ENCODE measurements around the gene MORN3. TPM values are rescaled to one million over a fixed set of nuclear protein-coding genes. Genes with fewer than 3 reads are reported as not detected.
"Not testable (repeated sequence)": the region's sequence is repeated elsewhere in the genome, so short reads cannot be mapped to it uniquely, and the experiment has no call there.

The MORN3 gene
- total RNA-seq, 1 donor from 2014 or later = not detected

- intact Hi-C loops (cut with micrococcal nuclease) = loop anchor here (5.0 kb wide), 1 partner anchor 75 kb away; no protein-coding TSS in a partner anchor
- no peak for ATAC-seq
- DNase-seq = no peak
Observed at GRCh38 chr12:121697093-121697698, 27.7 kb upstream of the MORN3 start.

GRCh38 chr12:121693155-121693687 is 23.8 kb upstream of the MORN3 start:
- intact Hi-C loops (cut with micrococcal nuclease) = no loop called here
- DNase-seq (peak; percentile 65), ATAC-seq (peak; percentile 78)

- DNase-seq; ATAC-seq; intact Hi-C loops (cut with micrococcal nuclease): not testable (repeated sequence)
Observed at GRCh38 chr12:121692744-121693143, 23.3 kb upstream of the MORN3 start.

GRCh38 chr12:121689430-121689829 is 20.0 kb upstream of the MORN3 start:
- no peak for ATAC-seq
- intact Hi-C loops (cut with micrococcal nuclease) = no loop called here
- DNase-seq = no peak

GRCh38 chr12:121688966-121689365 is 19.5 kb upstream of the MORN3 start:
- ATAC-seq = no peak
- intact Hi-C loops (cut with micrococcal nuclease) = no loop called here
- DNase-seq = no peak

GRCh38 chr12:121679661-121680197 is 10.3 kb upstream of the MORN3 start:
- not testable (repeated sequence) for ATAC-seq, DNase-seq
- intact Hi-C loops (cut with micrococcal nuclease) = loop anchor here (5.0 kb wide), 2 partner anchors 127 to 177 kb away; no protein-coding TSS in a partner anchor

- intact Hi-C loops (cut with micrococcal nuclease) = no loop called here
- ATAC-seq (no peak), DNase-seq (no peak)
Observed at GRCh38 chr12:121678716-121679300, 9.4 kb upstream of the MORN3 start.

- DNase-seq (no peak), ATAC-seq (no peak)
- intact Hi-C loops (cut with micrococcal nuclease) = no loop called here
Observed at GRCh38 chr12:121678305-121678704, 8.9 kb upstream of the MORN3 start.

GRCh38 chr12:121676190-121676589 is 6.7 kb upstream of the MORN3 start:
- ATAC-seq (no peak), DNase-seq (no peak)
- intact Hi-C loops (cut with micrococcal nuclease) = no loop called here

GRCh38 chr12:121673013-121673511 is 3.6 kb upstream of the MORN3 start:
- DNase-seq = no peak
- intact Hi-C loops (cut with micrococcal nuclease) = no loop called here
- ATAC-seq = peak; percentile 35

GRCh38 chr12:121668750-121669520 is 519 bp downstream of the MORN3 start:
- no peak for ATAC-seq
- peak; percentile 47 for DNase-seq
- intact Hi-C loops (cut with micrococcal nuclease) = no loop called here

GRCh38 chr12:121666829-121667228 is 2.6 kb downstream of the MORN3 start:
- ATAC-seq; DNase-seq; intact Hi-C loops (cut with micrococcal nuclease): not testable (repeated sequence)

GRCh38 chr12:121663610-121663929 is 5.9 kb downstream of the MORN3 start:
- intact Hi-C loops (cut with micrococcal nuclease) = no loop called here
- ATAC-seq (no peak), DNase-seq (no peak)

GRCh38 chr12:121661353-121662105 is 7.9 kb downstream of the MORN3 start:
- intact Hi-C loops (cut with micrococcal nuclease); ATAC-seq; DNase-seq: not testable (repeated sequence)

- DNase-seq (no peak), ATAC-seq (no peak)
- intact Hi-C loops (cut with micrococcal nuclease) = no loop called here
Observed at GRCh38 chr12:121657305-121658008, 12.0 kb downstream of the MORN3 start.

GRCh38 chr12:121656122-121656521 is 13.3 kb downstream of the MORN3 start:
- ATAC-seq (no peak), DNase-seq (no peak)
- intact Hi-C loops (cut with micrococcal nuclease) = no loop called here

GRCh38 chr12:121653999-121654398 is 15.5 kb downstream of the MORN3 start:
- DNase-seq (no peak), ATAC-seq (no peak)
- intact Hi-C loops (cut with micrococcal nuclease) = no loop called here

- intact Hi-C loops (cut with micrococcal nuclease) = no loop called here
- ATAC-seq (no peak), DNase-seq (no peak)
Observed at GRCh38 chr12:121652767-121653497, 16.5 kb downstream of the MORN3 start.
